Uterine smooth muscle cell (primary cell): ENCODE results near the gene LSM5. TPM values are rescaled to one million over a fixed set of nuclear protein-coding genes. Genes with fewer than 3 reads are reported as not detected.

Experiments used
- total RNA-seq: library from RNA; depleted of rRNA; stranded (reverse); fragments of >200 nt; gene quantifications from 2 replicates; pipeline ENCODE4 v1.2.3, GENCODE V29; 2014

LSM5 gene
- 28.1 and 36.3 TPM in 2 replicates for total RNA-seq

GRCh38 chr7:32490127-32490796, at the start of gene LSM5:
LSM5 (minus strand) TSS chr7:32490380; CDS start chr7:32490365, 15 bp downstream.

GRCh38 chr7:32495298-32496051, 5.3 kb upstream of the LSM5 start, which contains the start of gene AVL9:
AVL9 (plus strand) TSS chr7:32495489; CDS start chr7:32495710, 221 bp downstream.

Other genes starting within 250 kb of the LSM5 start
- 49.0 and 61.9 TPM in 2 replicates for gene AVL9, start 5.1 kb upstream of the LSM5 start, total RNA-seq